ENCODE data around the gene RTTN.

DNA sequence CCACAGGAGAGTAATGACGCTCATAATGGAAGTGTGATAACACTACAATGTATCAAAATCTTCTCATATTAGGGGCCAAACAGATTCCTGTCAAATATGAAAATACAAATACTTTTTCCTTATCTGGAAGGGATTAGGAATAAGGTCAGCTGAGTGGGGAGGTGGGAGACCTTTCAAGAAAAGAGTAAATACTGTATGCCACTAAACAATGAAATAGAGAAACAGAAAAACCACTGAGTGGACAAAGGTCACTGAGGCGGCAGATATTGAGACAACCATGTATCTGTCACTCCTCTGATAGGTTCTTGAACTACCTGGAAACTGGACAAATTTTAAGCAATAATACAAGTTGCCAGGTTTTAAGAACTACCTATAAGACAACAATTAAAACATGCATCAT, 59.3 kb downstream of the RTTN start:
- no peak for TF ChIP-seq CTCF (IDR thresholded peaks at IDR 0.05; ENCODE audit: low read depth, low read length, missing input control)
- TF ChIP-seq RXRA (IDR thresholded peaks at IDR 0.05): no peak
- TF ChIP-seq SP1 (IDR thresholded peaks at IDR 0.05): no peak
- TF ChIP-seq ATF3 (IDR thresholded peaks at IDR 0.05): no peak
- no peak for TF ChIP-seq RAD21 (IDR thresholded peaks at IDR 0.05)
- TF ChIP-seq, protein P1, sequence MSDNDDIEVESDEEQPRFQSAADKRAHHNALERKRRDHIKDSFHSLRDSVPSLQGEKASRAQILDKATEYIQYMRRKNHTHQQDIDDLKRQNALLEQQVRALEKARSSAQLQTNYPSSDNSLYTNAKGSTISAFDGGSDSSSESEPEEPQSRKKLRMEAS (IDR thresholded peaks at IDR 0.05): no peak
- peak in 1 of 2 donors; percentile 41 for TF ChIP-seq HNF4A (conservative IDR thresholded peaks at IDR 0.05)
- TF ChIP-seq NR2F2 (IDR thresholded peaks at IDR 0.05): no peak
- TF ChIP-seq TAF1 (conservative IDR thresholded peaks at IDR 0.05): no peak
- TF ChIP-seq, protein P2, sequence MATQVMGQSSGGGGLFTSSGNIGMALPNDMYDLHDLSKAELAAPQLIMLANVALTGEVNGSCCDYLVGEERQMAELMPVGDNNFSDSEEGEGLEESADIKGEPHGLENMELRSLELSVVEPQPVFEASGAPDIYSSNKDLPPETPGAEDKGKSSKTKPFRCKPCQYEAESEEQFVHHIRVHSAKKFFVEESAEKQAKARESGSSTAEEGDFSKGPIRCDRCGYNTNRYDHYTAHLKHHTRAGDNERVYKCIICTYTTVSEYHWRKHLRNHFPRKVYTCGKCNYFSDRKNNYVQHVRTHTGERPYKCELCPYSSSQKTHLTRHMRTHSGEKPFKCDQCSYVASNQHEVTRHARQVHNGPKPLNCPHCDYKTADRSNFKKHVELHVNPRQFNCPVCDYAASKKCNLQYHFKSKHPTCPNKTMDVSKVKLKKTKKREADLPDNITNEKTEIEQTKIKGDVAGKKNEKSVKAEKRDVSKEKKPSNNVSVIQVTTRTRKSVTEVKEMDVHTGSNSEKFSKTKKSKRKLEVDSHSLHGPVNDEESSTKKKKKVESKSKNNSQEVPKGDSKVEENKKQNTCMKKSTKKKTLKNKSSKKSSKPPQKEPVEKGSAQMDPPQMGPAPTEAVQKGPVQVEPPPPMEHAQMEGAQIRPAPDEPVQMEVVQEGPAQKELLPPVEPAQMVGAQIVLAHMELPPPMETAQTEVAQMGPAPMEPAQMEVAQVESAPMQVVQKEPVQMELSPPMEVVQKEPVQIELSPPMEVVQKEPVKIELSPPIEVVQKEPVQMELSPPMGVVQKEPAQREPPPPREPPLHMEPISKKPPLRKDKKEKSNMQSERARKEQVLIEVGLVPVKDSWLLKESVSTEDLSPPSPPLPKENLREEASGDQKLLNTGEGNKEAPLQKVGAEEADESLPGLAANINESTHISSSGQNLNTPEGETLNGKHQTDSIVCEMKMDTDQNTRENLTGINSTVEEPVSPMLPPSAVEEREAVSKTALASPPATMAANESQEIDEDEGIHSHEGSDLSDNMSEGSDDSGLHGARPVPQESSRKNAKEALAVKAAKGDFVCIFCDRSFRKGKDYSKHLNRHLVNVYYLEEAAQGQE (IDR thresholded peaks at IDR 0.05): no peak
- no peak for TF ChIP-seq GABPA (IDR thresholded peaks at IDR 0.05 in 1 of 2, conservative IDR thresholded peaks at IDR 0.05 in 1 of 2)
- no peak for TF ChIP-seq YY1 (IDR thresholded peaks at IDR 0.05)
- TF ChIP-seq EGR1 (IDR thresholded peaks at IDR 0.05; ENCODE audit: low read depth in 2 of 2): no peak
